Ovary (tissue), 9 donors: ENCODE results near the gene RPA3. TPM values are rescaled to one million over a fixed set of nuclear protein-coding genes. Genes with fewer than 3 reads are reported as not detected.

Source experiments
- DNase-seq, 5 donors: peaks; one replicate each; pipeline ENCODE4 v3.0.0-alpha.2; 2019 to 2020
- H3K27ac ChIP-seq, 2 donors: fragments of 200-600 bp; one replicate each; pipeline versions ENCODE4 v1.5.1 to v1.8.0; 2019 to 2022
- H3K27me3 ChIP-seq: fragments of 200-600 bp; one replicate; pipeline ENCODE4 v1.8.0; 2022
- H3K36me3 ChIP-seq: fragments of 200-600 bp; sonication (generic); one replicate; pipeline ENCODE4 v1.5.1; 2019
- H3K4me1 ChIP-seq: one replicate; pipeline ENCODE4 v1.8.1; 2013; ENCODE audit warnings: mild to moderate bottlenecking, moderate library complexity; ENCODE audit not compliant: insufficient read depth
- H3K4me3 ChIP-seq: fragments of 200-600 bp; sonication (generic); one replicate; pipeline ENCODE4 v1.5.1; 2017
- H3K9me3 ChIP-seq, 2 donors: fragments of 200-600 bp in 1 of 2; sonication (generic) in 1 of 2; one replicate each; pipeline versions ENCODE4 v1.5.1 to v1.8.1; 2013 to 2019; ENCODE audit warnings: mild to moderate bottlenecking in 1 of 2, moderate library complexity in 1 of 2
- CTCF ChIP-seq, 3 donors: fragments of 450-650 bp in 2 of 3; fragments of 200-600 bp in 1 of 3; IDR thresholded peaks; one replicate each; pipeline versions ENCODE4 v1.5.1 to v1.8.0; 2016 to 2022; ENCODE audit warnings: antibody characterized with exemption in 3 of 3, mild to moderate bottlenecking in 1 of 3
- EP300 ChIP-seq: sonication (generic); formaldehyde crosslinking; IDR thresholded peaks from one replicate; pipeline ENCODE4 v1.6.1; 2017; ENCODE audit warnings: antibody characterized with exemption
- POLR2A ChIP-seq: fragments of 450-650 bp; IDR thresholded peaks from one replicate; pipeline ENCODE4 v1.6.1; 2017; ENCODE audit warnings: antibody characterized with exemption, mild to moderate bottlenecking, moderate library complexity
- WGBS, 3 donors: extraction: QIAGEN DNeasy Blood & Tissue Kit in 1 of 3; methylation state at CpG; one replicate each; pipeline versions ENCODE4 v1.1.5 to v1.1.7; 2013 to 2017; 5-methylcytosine and 5-hydroxymethylcytosine counted together
- intact Hi-C, 4 donors: fragments of 100-400 bp; cut with DNase I; formaldehyde crosslinking; loops; one replicate each; pipeline versions ENCODE4 v1.11.0 to v1.15.1; 2022 to 2023
- polyA plus RNA-seq, 2 donors: library from polyadenylated mRNA; stranded (reverse); fragments of 200-250 nt in 1 of 2; fragments of 350-450 nt in 1 of 2; fragmentation: Illumina TruSeq in 1 of 2; extraction: RNeasy Lipid Tissue Mini Kit (QIAGEN cat#74804) in 1 of 2; gene quantifications; one replicate each; pipeline ENCODE4 v1.2.3, GENCODE V29; 2013 to 2014
- total RNA-seq, 7 donors: library from RNA; depleted of rRNA in 2 of 7; stranded (reverse); fragments of >200 nt in 2 of 7; fragmentation: NEBNext Ultra II Directional in 3 of 7; extraction: Animal tissue kit (Norgen Biotek cat#: 25700) in 3 of 7; gene quantifications; one replicate each; pipeline versions ENCODE4 v1.1.0 to v1.2.4, GENCODE V29; 2016 to 2023
- donor health status: DM: no; HTN: no; CAD: no; lungs with moderate emphysema.
- donor health status: DM: no; HTN: no; CAD: no.
- donor health status: Bipolar disorder and iron deficiency.
- donor health status: DM: yes; HTN: yes; CAD: no.
- donor health status: DM: no; HTN: no; CAD: no.
- donor health status: DM: yes; HTN: yes; CAD: no.

RPA3 gene
- total and polyA plus RNA-seq, 9 donors, result 8.6 to 28.6 (median 17.8) TPM

GRCh38 chr7:7675686-7676085 is 42.7 kb downstream of the RPA3 start:
- no peak for DNase-seq
- H3K4me3 ChIP-seq, result no peak overlapping the region
- no peaks in the 10 kb centered on the region for H3K9me3 ChIP-seq
- intact Hi-C loops, result no loop called here
- 71 to 81% (median 80%) methylated on average over 6 of the region's 6 CpGs for WGBS, 3 donors
- no peaks in the 10 kb centered on the region for H3K27me3 ChIP-seq
- H3K27ac ChIP-seq, result no peak overlapping the region
- no peak for TF ChIP-seq EP300
- no peak for TF ChIP-seq POLR2A
- no peak for TF ChIP-seq CTCF (IDR thresholded peaks at IDR 0.05)
- no peaks in the 10 kb centered on the region for H3K4me1 ChIP-seq
- H3K36me3 ChIP-seq, result no peaks in the 10 kb centered on the region

- no peak for DNase-seq
- H3K36me3 ChIP-seq, result no peaks in the 10 kb centered on the region
- no peaks in the 10 kb centered on the region for H3K27me3 ChIP-seq
- H3K4me3 ChIP-seq, result no peak overlapping the region
- 84 to 91% (median 91%) methylated on average over 2 of the region's 2 CpGs for WGBS, 3 donors
- intact Hi-C loops, result no loop called here
- no peaks in the 10 kb centered on the region for H3K4me1 ChIP-seq
- TF ChIP-seq POLR2A, result no peak
- TF ChIP-seq EP300, result no peak
- TF ChIP-seq CTCF (IDR thresholded peaks at IDR 0.05), result no peak
- no peak overlapping the region for H3K27ac ChIP-seq
- no peaks in the 10 kb centered on the region for H3K9me3 ChIP-seq
Observed at GRCh38 chr7:7673240-7673550, 45.2 kb downstream of the RPA3 start.

GRCh38 chr7:7672545-7673239 is 45.7 kb downstream of the RPA3 start:
- Histone ChIP-seq H3K27ac (no peak overlapping the region), H3K4me1 (no peaks in the 10 kb centered on the region), H3K9me3 (no peaks in the 10 kb centered on the region), H3K4me3 (no peak overlapping the region), H3K36me3 (no peaks in the 10 kb centered on the region), H3K27me3 (no peaks in the 10 kb centered on the region)
- no peak for TF ChIP-seq EP300
- no peak for TF ChIP-seq CTCF (IDR thresholded peaks at IDR 0.05)
- no peak for TF ChIP-seq POLR2A
- intact Hi-C loops, result no loop called here
- no peak for DNase-seq
- 88 to 90% (median 90%) methylated on average over 6 of the region's 6 CpGs for WGBS, 3 donors

GRCh38 chr7:7671361-7671760 is 47.0 kb downstream of the RPA3 start:
- intact Hi-C loops, result no loop called here
- H3K4me3 ChIP-seq, result no peak overlapping the region
- TF ChIP-seq POLR2A, result no peak
- no peak for TF ChIP-seq EP300
- no peak for TF ChIP-seq CTCF (IDR thresholded peaks at IDR 0.05)
- no peak overlapping the region for H3K27ac ChIP-seq
- H3K4me1 ChIP-seq, result peaks cover 3% of the 10 kb centered on the region
- no peaks in the 10 kb centered on the region for H3K36me3 ChIP-seq
- 53 to 70% (median 57%) methylated on average over 3 of the region's 3 CpGs for WGBS, 3 donors
- DNase-seq, result no peak
- no peaks in the 10 kb centered on the region for H3K27me3 ChIP-seq
- no peaks in the 10 kb centered on the region for H3K9me3 ChIP-seq
